ENCODE results near the gene CWC22. TPM values are rescaled to one million over a fixed set of nuclear protein-coding genes. Genes with fewer than 3 reads are reported as not detected.

CWC22 gene
- total RNA-seq, 4 donors from 2014 or later, result 7.5 to 19.9 (median 16.4) TPM

DNA sequence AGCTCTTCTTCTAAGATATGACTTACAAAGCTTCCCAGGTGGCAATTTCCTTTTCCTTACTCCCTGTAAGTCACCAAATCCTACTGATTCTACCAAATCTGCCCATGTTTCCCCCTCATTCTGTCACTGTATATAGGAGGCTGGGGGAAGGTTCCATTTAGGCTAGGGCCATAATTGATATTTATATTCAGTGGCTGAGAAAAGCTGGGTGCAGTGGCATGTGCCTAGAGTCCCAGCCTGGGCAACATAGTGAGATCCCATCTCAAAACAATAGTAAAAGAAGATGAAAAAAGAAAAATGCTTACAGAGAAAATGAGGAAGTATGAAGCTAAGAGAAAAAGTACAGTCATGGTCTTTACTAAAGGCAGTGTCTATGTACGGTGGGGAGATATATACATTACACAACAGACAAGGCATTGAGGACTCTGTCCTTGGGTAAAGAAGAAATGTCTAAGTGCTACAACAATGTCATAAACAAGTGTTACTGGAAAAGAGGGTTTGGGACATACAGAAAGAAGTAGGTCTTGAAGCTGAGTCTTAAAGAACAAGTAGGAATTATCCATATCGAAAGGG lies 4.8 kb downstream of the CWC22 start:
- Histone ChIP-seq H3K4me3 (no peak overlapping the region), H3K9me3 (no peaks in the 10 kb centered on the region), H3K27me3 (no peaks in the 10 kb centered on the region), H3K4me1 (peaks cover 11 to 38% (median 19%) of the 10 kb centered on the region in 4 donors), H3K27ac (no peak overlapping the region), H3K36me3 (no peaks in the 10 kb centered on the region)
- in situ Hi-C loops (cut with MboI; ENCODE audit: low pct_ligation_motif_present in 1 of 4, low pct_unique_long_range_greater_than_20kb in 1 of 4, low sequenced_read_pairs in 3 of 4) (no loop called here), intact Hi-C loops (cut with DNase I; ENCODE audit: low total_unique reads) (no loop called here)
- WGBS, 2 donors (ENCODE audit: low coverage in 1 of 2), result 85% methylated on average over 2 of the region's 2 CpGs
- no peak for DNase-seq
- TF ChIP-seq EP300 (IDR thresholded peaks at IDR 0.05; ENCODE audit: low read depth) (no peak), POLR2A (IDR thresholded peaks at IDR 0.05) (no peak), POLR2AphosphoS5 (IDR thresholded peaks at IDR 0.05) (no peak)
- TF ChIP-seq, protein P1, sequence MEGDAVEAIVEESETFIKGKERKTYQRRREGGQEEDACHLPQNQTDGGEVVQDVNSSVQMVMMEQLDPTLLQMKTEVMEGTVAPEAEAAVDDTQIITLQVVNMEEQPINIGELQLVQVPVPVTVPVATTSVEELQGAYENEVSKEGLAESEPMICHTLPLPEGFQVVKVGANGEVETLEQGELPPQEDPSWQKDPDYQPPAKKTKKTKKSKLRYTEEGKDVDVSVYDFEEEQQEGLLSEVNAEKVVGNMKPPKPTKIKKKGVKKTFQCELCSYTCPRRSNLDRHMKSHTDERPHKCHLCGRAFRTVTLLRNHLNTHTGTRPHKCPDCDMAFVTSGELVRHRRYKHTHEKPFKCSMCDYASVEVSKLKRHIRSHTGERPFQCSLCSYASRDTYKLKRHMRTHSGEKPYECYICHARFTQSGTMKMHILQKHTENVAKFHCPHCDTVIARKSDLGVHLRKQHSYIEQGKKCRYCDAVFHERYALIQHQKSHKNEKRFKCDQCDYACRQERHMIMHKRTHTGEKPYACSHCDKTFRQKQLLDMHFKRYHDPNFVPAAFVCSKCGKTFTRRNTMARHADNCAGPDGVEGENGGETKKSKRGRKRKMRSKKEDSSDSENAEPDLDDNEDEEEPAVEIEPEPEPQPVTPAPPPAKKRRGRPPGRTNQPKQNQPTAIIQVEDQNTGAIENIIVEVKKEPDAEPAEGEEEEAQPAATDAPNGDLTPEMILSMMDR (IDR thresholded peaks at IDR 0.05), result no peak

GRCh38 chr2:180001726-180002125 lies 5.4 kb downstream of the CWC22 start:
- H3K36me3 ChIP-seq, result no peaks in the 10 kb centered on the region
- intact Hi-C loops (cut with DNase I; ENCODE audit: low total_unique reads) (no loop called here), in situ Hi-C loops (cut with MboI; ENCODE audit: low pct_ligation_motif_present in 1 of 4, low pct_unique_long_range_greater_than_20kb in 1 of 4, low sequenced_read_pairs in 3 of 4) (no loop called here)
- no peaks in the 10 kb centered on the region for H3K9me3 ChIP-seq
- WGBS, 2 donors (ENCODE audit: low coverage in 1 of 2), result 80 to 96% methylated on average over 1 of the region's 1 CpG
- peaks cover 11 to 38% (median 19%) of the 10 kb centered on the region in 4 donors for H3K4me1 ChIP-seq
- TF ChIP-seq, protein P1 (IDR thresholded peaks at IDR 0.05), result no peak
- TF ChIP-seq POLR2AphosphoS5 (IDR thresholded peaks at IDR 0.05) (no peak), EP300 (IDR thresholded peaks at IDR 0.05; ENCODE audit: low read depth) (no peak), POLR2A (IDR thresholded peaks at IDR 0.05) (no peak)
- no peak overlapping the region for H3K4me3 ChIP-seq
- no peak overlapping the region for H3K27ac ChIP-seq
- no peak for DNase-seq
- no peaks in the 10 kb centered on the region for H3K27me3 ChIP-seq

DNA sequence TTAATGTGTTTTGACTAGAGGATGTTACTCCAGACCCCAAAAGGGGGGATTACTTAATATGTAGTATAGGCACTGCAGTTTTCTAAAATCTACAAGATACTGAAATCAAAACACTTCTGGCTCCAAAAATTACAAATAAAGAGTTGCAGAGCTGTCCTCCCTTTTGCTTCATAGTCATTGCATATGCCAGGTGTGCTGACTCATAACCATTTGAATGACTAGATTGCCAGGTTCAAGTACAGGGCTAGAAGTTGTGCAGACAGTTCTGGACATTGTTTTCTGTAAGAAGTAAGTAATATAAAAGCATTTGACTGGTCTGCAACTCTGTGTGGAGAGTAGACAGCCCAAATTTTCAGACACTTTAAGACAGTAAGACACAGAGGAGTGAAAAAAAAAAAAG lies 6.7 kb downstream of the CWC22 start:
- DNase-seq, result no peak
- Histone ChIP-seq H3K9me3 (no peaks in the 10 kb centered on the region), H3K36me3 (no peaks in the 10 kb centered on the region), H3K27me3 (no peaks in the 10 kb centered on the region), H3K4me3 (no peak overlapping the region), H3K27ac (no peak overlapping the region), H3K4me1 (peaks cover 2 to 29% (median 10%) of the 10 kb centered on the region in 4 donors)
- intact Hi-C loops (cut with DNase I; ENCODE audit: low total_unique reads), result no loop called here
- TF ChIP-seq POLR2AphosphoS5 (IDR thresholded peaks at IDR 0.05), result no peak
- no peak for TF ChIP-seq POLR2A (IDR thresholded peaks at IDR 0.05)
- no peak for TF ChIP-seq EP300 (IDR thresholded peaks at IDR 0.05; ENCODE audit: low read depth)
- TF ChIP-seq, protein P1 (IDR thresholded peaks at IDR 0.05), result no peak
- in situ Hi-C loops (cut with MboI; ENCODE audit: low pct_ligation_motif_present in 1 of 4, low pct_unique_long_range_greater_than_20kb in 1 of 4, low sequenced_read_pairs in 3 of 4), result no loop called here

DNA sequence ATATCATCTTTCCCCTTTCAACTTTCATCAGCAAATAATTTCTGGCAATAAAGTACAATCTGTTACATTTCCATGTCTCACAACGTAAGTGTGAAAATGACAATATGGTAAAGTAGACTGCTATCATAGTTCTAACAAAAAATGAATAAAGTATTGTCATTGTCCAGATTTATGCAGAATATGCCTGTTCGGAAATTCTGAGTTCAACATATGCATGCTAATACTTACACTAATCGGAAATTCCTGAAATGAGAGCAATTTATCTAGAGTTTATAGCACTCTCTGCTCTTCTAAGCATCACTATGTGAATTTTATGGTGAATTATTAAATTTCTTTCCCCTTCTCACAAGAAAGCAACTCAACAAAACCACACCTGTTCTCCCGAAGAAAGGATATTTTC lies 8.1 kb downstream of the CWC22 start:
- no peaks in the 10 kb centered on the region for H3K36me3 ChIP-seq
- in situ Hi-C loops (cut with MboI; ENCODE audit: low pct_ligation_motif_present in 1 of 4, low pct_unique_long_range_greater_than_20kb in 1 of 4, low sequenced_read_pairs in 3 of 4) (no loop called here), intact Hi-C loops (cut with DNase I; ENCODE audit: low total_unique reads) (no loop called here)

More for the DNA sequence above, 8.1 kb downstream of the CWC22 start:
- no peaks in the 10 kb centered on the region for H3K9me3 ChIP-seq
- H3K27me3 ChIP-seq, result no peaks in the 10 kb centered on the region
- DNase-seq, result no peak
- no peak overlapping the region for H3K27ac ChIP-seq
- peaks cover 0 to 25% (median 7%) of the 10 kb centered on the region in 4 donors for H3K4me1 ChIP-seq
- WGBS, 2 donors (ENCODE audit: low coverage in 1 of 2), result 93% methylated on average over 4 of the region's 4 CpGs
- no peak overlapping the region for H3K4me3 ChIP-seq
- TF ChIP-seq POLR2A (IDR thresholded peaks at IDR 0.05) (no peak), POLR2AphosphoS5 (IDR thresholded peaks at IDR 0.05) (no peak), EP300 (IDR thresholded peaks at IDR 0.05; ENCODE audit: low read depth) (no peak)
- TF ChIP-seq, protein P1 (IDR thresholded peaks at IDR 0.05), result no peak

Measured in transverse colon (tissue), 4 donors.